ENCODE results near the gene SLC39A7. TPM values are rescaled to one million over a fixed set of nuclear protein-coding genes. Genes with fewer than 3 reads are reported as not detected.

The SLC39A7 gene
- total and polyA plus RNA-seq, 2 of the 13 experiments (the other 11 are each of a cell fraction or from before 2014, with no cell fraction given), result 142 to 229 TPM

DNA sequence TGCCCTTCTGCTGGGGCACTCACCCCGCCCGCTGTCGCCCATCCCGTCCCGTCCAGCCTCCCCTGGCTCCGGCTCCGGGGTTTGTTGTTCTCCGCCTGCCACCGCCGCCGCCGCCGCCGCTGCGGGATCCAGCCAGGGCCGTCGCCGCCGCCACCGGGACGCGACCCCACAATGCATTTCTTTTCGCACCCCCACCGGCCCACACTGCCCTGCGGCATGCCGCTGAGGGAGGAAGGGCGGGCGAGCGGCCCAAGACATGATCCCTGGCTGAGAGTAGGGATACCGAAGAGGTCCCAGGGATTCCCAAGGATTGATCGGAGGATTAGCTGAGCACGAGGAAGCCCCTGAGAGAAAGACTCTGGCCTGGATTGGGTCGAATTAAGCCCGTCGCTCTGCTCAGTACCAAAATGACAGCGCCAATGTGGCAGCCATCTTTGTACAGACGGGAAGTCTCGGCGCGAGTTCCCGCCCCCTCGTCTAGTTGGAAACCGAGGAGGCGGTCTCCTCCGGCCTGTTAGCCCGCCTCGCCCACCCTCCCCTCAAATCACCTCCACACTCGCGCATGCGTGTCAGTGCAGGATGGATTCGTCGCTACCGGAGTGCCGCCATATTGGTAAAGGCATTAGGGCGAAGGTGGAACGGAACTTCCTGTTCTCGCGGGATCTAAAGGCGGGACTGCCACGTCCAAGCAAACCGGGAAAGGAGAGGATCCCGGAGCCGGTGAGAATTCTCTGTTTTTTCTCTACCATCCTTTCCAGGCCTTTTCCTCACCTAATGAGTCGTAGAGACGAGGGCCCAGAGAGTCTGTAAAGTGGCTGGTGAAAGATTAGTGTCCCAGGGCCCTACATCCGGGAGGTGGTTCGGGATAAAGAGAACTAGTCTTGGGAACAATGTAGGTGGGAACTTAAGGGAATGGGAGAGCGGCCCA lies at the start of gene SLC39A7, which contains the start of gene RXRB (continued):
- no peak; the same call in 1 of the 2 replicates for TF ChIP-seq GZF1 (CRISPR knock-in tag; IDR thresholded peaks at IDR 0.05)
- TF ChIP-seq, protein P1, sequence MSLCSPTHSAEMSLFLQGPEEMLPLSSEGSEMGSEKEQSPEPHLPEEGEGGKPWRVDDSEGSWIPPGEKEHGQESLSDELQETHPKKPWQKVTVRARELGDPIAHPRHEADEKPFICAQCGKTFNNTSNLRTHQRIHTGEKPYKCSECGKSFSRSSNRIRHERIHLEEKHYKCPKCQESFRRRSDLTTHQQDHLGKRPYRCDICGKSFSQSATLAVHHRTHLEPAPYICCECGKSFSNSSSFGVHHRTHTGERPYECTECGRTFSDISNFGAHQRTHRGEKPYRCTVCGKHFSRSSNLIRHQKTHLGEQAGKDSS (CRISPR knock-in tag; IDR thresholded peaks at IDR 0.05; ENCODE audit: borderline replicate concordance, low read depth), result peak; percentile 70
- TF ChIP-seq MYNN (CRISPR knock-in tag; IDR thresholded peaks at IDR 0.05; ENCODE audit: low read depth), result no peak
- TF ChIP-seq, protein P2, sequence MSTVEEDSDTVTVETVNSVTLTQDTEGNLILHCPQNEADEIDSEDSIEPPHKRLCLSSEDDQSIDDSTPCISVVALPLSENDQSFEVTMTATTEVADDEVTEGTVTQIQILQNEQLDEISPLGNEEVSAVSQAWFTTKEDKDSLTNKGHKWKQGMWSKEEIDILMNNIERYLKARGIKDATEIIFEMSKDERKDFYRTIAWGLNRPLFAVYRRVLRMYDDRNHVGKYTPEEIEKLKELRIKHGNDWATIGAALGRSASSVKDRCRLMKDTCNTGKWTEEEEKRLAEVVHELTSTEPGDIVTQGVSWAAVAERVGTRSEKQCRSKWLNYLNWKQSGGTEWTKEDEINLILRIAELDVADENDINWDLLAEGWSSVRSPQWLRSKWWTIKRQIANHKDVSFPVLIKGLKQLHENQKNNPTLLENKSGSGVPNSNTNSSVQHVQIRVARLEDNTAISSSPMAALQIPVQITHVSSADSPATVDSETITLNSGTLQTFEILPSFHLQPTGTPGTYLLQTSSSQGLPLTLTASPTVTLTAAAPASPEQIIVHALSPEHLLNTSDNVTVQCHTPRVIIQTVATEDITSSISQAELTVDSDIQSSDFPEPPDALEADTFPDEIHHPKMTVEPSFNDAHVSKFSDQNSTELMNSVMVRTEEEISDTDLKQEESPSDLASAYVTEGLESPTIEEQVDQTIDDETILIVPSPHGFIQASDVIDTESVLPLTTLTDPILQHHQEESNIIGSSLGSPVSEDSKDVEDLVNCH (CRISPR knock-in tag; IDR thresholded peaks at IDR 0.05), result 0 out of 2 replicates have a peak, but pooled peaks have one; percentile 4
- TF ChIP-seq, protein P3, sequence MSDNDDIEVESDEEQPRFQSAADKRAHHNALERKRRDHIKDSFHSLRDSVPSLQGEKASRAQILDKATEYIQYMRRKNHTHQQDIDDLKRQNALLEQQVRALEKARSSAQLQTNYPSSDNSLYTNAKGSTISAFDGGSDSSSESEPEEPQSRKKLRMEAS (IDR thresholded peaks at IDR 0.05), result no peak
- TF ChIP-seq, protein P4, sequence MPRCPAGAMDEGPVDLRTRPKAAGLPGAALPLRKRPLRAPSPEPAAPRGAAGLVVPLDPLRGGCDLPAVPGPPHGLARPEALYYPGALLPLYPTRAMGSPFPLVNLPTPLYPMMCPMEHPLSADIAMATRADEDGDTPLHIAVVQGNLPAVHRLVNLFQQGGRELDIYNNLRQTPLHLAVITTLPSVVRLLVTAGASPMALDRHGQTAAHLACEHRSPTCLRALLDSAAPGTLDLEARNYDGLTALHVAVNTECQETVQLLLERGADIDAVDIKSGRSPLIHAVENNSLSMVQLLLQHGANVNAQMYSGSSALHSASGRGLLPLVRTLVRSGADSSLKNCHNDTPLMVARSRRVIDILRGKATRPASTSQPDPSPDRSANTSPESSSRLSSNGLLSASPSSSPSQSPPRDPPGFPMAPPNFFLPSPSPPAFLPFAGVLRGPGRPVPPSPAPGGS (CRISPR knock-in tag; IDR thresholded peaks at IDR 0.05), result peak; percentile 89; the same call in 1 of the 2 replicates
- TF ChIP-seq PRPF4 (IDR thresholded peaks at IDR 0.05; ENCODE audit: low read depth, low read length, poor library complexity, severe bottlenecking), result no peak
- peak; percentile 30 for TF ChIP-seq JUND (CRISPR knock-in tag; IDR thresholded peaks at IDR 0.05)
- TF ChIP-seq FOXM1 (CRISPR knock-in tag; IDR thresholded peaks at IDR 0.05), result no peak
- TF ChIP-seq ISL2 (CRISPR knock-in tag; IDR thresholded peaks at IDR 0.05), result peak; percentile 87
- TF ChIP-seq, protein P5, sequence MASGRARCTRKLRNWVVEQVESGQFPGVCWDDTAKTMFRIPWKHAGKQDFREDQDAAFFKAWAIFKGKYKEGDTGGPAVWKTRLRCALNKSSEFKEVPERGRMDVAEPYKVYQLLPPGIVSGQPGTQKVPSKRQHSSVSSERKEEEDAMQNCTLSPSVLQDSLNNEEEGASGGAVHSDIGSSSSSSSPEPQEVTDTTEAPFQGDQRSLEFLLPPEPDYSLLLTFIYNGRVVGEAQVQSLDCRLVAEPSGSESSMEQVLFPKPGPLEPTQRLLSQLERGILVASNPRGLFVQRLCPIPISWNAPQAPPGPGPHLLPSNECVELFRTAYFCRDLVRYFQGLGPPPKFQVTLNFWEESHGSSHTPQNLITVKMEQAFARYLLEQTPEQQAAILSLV (CRISPR knock-in tag; IDR thresholded peaks at IDR 0.05; ENCODE audit: borderline replicate concordance), result peak; percentile 91
- TF ChIP-seq BCL6 (CRISPR knock-in tag; IDR thresholded peaks at IDR 0.05), result peak; percentile 47; the same call in 1 of the 2 replicates
- TF ChIP-seq ZNF768 (CRISPR knock-in tag; IDR thresholded peaks at IDR 0.05), result peak; percentile 72
- no peak for TF ChIP-seq MBD4 (IDR thresholded peaks at IDR 0.05; ENCODE audit: borderline replicate concordance, low read length)
- 0 out of 2 replicates have a peak, but pooled peaks have one; percentile 30 for TF ChIP-seq ZNF850 (CRISPR knock-in tag; conservative IDR thresholded peaks at IDR 0.05)
- no peak for TF ChIP-seq ZNF326 (CRISPR knock-in tag; IDR thresholded peaks at IDR 0.05; ENCODE audit: borderline replicate concordance)
- TF ChIP-seq ZNF891 (CRISPR knock-in tag; IDR thresholded peaks at IDR 0.05), result peak; percentile 70; the same call in 1 of the 2 replicates
- TF ChIP-seq GTF3A (CRISPR knock-in tag; conservative IDR thresholded peaks at IDR 0.05), result no peak
- TF ChIP-seq, protein P6, sequence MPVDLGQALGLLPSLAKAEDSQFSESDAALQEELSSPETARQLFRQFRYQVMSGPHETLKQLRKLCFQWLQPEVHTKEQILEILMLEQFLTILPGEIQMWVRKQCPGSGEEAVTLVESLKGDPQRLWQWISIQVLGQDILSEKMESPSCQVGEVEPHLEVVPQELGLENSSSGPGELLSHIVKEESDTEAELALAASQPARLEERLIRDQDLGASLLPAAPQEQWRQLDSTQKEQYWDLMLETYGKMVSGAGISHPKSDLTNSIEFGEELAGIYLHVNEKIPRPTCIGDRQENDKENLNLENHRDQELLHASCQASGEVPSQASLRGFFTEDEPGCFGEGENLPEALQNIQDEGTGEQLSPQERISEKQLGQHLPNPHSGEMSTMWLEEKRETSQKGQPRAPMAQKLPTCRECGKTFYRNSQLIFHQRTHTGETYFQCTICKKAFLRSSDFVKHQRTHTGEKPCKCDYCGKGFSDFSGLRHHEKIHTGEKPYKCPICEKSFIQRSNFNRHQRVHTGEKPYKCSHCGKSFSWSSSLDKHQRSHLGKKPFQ (CRISPR knock-in tag; IDR thresholded peaks at IDR 0.05; ENCODE audit: insufficient replicate concordance), result peak; percentile 33
